ENCODE results near the gene KCMF1.

GRCh38 chr2:84959095-84959565 is 11.8 kb upstream of the KCMF1 start:
- TF ChIP-seq, protein P1, sequence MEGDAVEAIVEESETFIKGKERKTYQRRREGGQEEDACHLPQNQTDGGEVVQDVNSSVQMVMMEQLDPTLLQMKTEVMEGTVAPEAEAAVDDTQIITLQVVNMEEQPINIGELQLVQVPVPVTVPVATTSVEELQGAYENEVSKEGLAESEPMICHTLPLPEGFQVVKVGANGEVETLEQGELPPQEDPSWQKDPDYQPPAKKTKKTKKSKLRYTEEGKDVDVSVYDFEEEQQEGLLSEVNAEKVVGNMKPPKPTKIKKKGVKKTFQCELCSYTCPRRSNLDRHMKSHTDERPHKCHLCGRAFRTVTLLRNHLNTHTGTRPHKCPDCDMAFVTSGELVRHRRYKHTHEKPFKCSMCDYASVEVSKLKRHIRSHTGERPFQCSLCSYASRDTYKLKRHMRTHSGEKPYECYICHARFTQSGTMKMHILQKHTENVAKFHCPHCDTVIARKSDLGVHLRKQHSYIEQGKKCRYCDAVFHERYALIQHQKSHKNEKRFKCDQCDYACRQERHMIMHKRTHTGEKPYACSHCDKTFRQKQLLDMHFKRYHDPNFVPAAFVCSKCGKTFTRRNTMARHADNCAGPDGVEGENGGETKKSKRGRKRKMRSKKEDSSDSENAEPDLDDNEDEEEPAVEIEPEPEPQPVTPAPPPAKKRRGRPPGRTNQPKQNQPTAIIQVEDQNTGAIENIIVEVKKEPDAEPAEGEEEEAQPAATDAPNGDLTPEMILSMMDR (IDR thresholded peaks at IDR 0.05; ENCODE audit: insufficient read depth, low read depth, low read length) = no peak
- TF ChIP-seq EZH2 (IDR thresholded peaks at IDR 0.05; ENCODE audit: insufficient read depth, low read length) = no peak
